Parietal lobe (tissue), 1 donor: ENCODE results near the gene PLPP4. TPM values are rescaled to one million over a fixed set of nuclear protein-coding genes. Genes with fewer than 3 reads are reported as not detected.

ENCODE experiments used
- total RNA-seq: library from RNA; depleted of rRNA; stranded (reverse); fragments of >200 nt; gene quantifications from one replicate; pipeline ENCODE4 v1.2.3, GENCODE V29; 2014

PLPP4 gene
- total RNA-seq = 22.5 TPM

DNA sequence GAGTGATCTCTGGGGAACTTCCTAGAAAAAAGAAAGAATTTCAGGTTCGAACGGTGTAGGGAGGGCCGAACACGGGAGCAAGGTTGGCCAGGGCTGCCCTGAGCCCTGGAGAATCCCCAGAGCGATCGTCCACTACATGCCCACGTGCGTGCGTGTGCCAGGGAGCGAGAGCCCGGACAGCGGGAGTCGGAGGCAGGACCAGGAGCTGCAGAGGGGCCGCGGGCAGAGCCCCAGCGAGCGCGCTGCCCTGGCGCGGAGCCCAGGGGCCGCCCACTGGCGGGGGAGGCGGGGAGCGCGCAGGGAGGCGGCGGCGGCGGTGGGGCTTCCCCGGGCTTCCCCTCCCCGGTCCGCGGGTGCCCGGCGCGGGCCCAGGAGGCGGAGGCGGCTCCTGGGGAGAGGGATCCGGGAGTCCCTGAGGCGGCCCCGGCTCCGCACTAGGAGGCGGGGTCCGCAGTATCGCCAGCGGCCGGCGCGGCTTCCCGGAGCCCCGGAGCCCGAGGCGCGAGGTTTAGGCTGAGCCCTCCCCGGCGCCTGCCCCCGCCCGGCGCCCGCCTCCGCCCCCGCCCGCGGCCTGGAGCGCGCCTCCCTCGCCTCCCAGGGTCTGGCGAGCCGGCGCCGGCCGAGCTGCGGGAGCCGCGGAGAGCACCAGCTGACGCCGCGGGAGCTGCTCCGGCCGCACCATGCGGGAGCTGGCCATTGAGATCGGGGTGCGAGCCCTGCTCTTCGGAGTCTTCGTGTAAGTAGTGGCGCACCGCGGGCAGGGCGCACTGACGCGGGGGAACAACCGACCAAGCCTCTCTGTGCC, at the start of gene PLPP4:
Gene PLPP4, plus strand, starts transcription at position 602 of the 805 bp plus-strand sequence. Its CDS starts 79 bp downstream, at position 681.

